ENCODE data around the gene MMP24OS. TPM values are rescaled to one million over a fixed set of nuclear protein-coding genes. Genes with fewer than 3 reads are reported as not detected.
"Not testable (repeated sequence)": the region's sequence is repeated elsewhere in the genome, so short reads cannot be mapped to it uniquely, and the experiment has no call there.

MMP24OS gene
- total RNA-seq, 1 experiment from 2014 or later, result 59.6 TPM

DNA sequence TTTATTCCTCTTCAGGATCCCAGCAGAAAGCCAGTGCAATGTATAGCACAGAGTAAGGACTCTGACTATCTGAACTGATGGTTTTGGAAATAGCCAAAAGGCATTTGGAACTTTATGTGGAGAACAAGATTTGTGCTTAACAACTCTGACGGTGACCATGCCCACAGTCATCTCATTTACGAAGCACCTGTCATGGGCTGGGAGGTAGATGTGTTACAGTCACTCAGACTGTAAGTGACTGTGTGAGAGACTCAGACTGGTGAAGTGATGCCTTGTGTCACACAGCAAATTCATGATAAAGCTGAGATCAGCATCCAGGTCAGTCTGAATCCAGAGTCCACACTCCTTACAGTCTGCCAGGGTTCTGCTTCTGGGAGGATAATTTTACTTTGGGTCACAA is 38.2 kb upstream of the MMP24OS start:
- Histone ChIP-seq H3K9me2 (ENCODE audit: insufficient read depth) (no peaks in the 10 kb centered on the region), H3K4me1 (ENCODE audit: control insufficient read depth in 1 of 2, insufficient read depth in 2 of 2, low read length in 2 of 2) (peaks cover 76 to 94% of the 10 kb centered on the region in 2 experiments), H3K27ac (ENCODE audit: low read depth, low read length) (no peak overlapping the region), H4K20me1 (ENCODE audit: insufficient read depth) (no peaks in the 10 kb centered on the region), H3K36me3 (ENCODE audit: control insufficient read depth in 1 of 2, insufficient read depth in 2 of 2, low read length in 2 of 2) (no peaks in the 10 kb centered on the region), H3K4me3 (replicated peaks in 1 of 2; ENCODE audit: low read depth in 1 of 2, low read length in 2 of 2) (no peak overlapping the region), H3K79me2 (ENCODE audit: insufficient read depth, low read length) (no peaks in the 10 kb centered on the region), H3K9me3 (ENCODE audit: control insufficient read depth in 1 of 2, insufficient read depth in 1 of 2, low read depth in 1 of 2, low read length in 2 of 2) (no peaks in the 10 kb centered on the region), H3K27me3 (ENCODE audit: insufficient read depth, low read length) (no peaks in the 10 kb centered on the region), H3K4me2 (ENCODE audit: low read length) (no peak overlapping the region), H3K9ac (ENCODE audit: low read length) (no peak overlapping the region), H2AFZ (ENCODE audit: low read depth, low read length, poor library complexity, severe bottlenecking) (no peak overlapping the region)
- CTCF ChIA-PET, result interaction anchor here (3.0 kb wide), 1 partner anchor 11 kb away, joined by 41 read pairs; no protein-coding TSS in a partner anchor
- POLR2A ChIA-PET, result no interaction called here
- TF ChIP-seq CEBPB (IDR thresholded peaks at IDR 0.05; ENCODE audit: low read depth), result no peak
- no peak for TF ChIP-seq JUND (IDR thresholded peaks at IDR 0.05)
- TF ChIP-seq YY1 (IDR thresholded peaks at IDR 0.05; ENCODE audit: extremely low read depth, insufficient replicate concordance, low read depth, low read length), result no peak
- no peak for TF ChIP-seq SIN3A (IDR thresholded peaks at IDR 0.05; ENCODE audit: low read depth)
- TF ChIP-seq RAD21 (IDR thresholded peaks at IDR 0.05; ENCODE audit: low read depth), result no peak
- no peak for TF ChIP-seq FOSL1 (IDR thresholded peaks at IDR 0.05; ENCODE audit: low read depth)
- TF ChIP-seq SP1 (IDR thresholded peaks at IDR 0.05; ENCODE audit: low read depth), result no peak
- TF ChIP-seq SRF (IDR thresholded peaks at IDR 0.05; ENCODE audit: low read depth), result no peak
- TF ChIP-seq, protein P1, sequence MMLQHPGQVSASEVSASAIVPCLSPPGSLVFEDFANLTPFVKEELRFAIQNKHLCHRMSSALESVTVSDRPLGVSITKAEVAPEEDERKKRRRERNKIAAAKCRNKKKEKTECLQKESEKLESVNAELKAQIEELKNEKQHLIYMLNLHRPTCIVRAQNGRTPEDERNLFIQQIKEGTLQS (IDR thresholded peaks at IDR 0.05), result no peak
- TF ChIP-seq POLR2AphosphoS5 (IDR thresholded peaks at IDR 0.05; ENCODE audit: low read depth, low read length), result no peak
- no peak for TF ChIP-seq EZH2 (IDR thresholded peaks at IDR 0.05)
- ATAC-seq, result no peak
- RAD21 ChIA-PET (ENCODE audit: low non-redundant PET in 1 of 2, low total read pairs in 2 of 2, uncharacterized antibody in 2 of 2, unreplicated experiment in 2 of 2), result no interaction called here
- intact Hi-C loops (cut with micrococcal nuclease), result no loop called here
- no TSS peak for BruUV-seq (replicated peaks)
- no peak for DNase-seq (ENCODE audit: low read depth, low spot score)

- intact Hi-C loops (cut with micrococcal nuclease); H3K36me3 ChIP-seq (ENCODE audit: control insufficient read depth in 1 of 2, insufficient read depth in 2 of 2, low read length in 2 of 2); H3K4me3 ChIP-seq (replicated peaks in 1 of 2; ENCODE audit: low read depth in 1 of 2, low read length in 2 of 2); BruUV-seq (replicated peaks); H4K20me1 ChIP-seq (ENCODE audit: insufficient read depth); H2AFZ ChIP-seq (ENCODE audit: low read depth, low read length, poor library complexity, severe bottlenecking); H3K27ac ChIP-seq (ENCODE audit: low read depth, low read length); DNase-seq (ENCODE audit: low read depth, low spot score); H3K79me2 ChIP-seq (ENCODE audit: insufficient read depth, low read length); H3K9me2 ChIP-seq (ENCODE audit: insufficient read depth); H3K27me3 ChIP-seq (ENCODE audit: insufficient read depth, low read length); H3K9ac ChIP-seq (ENCODE audit: low read length); POLR2A ChIA-PET; RAD21 ChIA-PET (ENCODE audit: low non-redundant PET in 1 of 2, low total read pairs in 2 of 2, uncharacterized antibody in 2 of 2, unreplicated experiment in 2 of 2); H3K9me3 ChIP-seq (ENCODE audit: control insufficient read depth in 1 of 2, insufficient read depth in 1 of 2, low read depth in 1 of 2, low read length in 2 of 2); ATAC-seq; H3K4me2 ChIP-seq (ENCODE audit: low read length): not testable (repeated sequence)
- peaks cover 75 to 94% of the 10 kb centered on the region in 2 experiments for H3K4me1 ChIP-seq (ENCODE audit: control insufficient read depth in 1 of 2, insufficient read depth in 2 of 2, low read length in 2 of 2)
- CTCF ChIA-PET, result interaction anchor here (1.3 kb wide), 1 partner anchor 11 kb away, joined by 3 read pairs; no protein-coding TSS in a partner anchor
Measured at GRCh38 chr20:35315632-35316020, 37.7 kb upstream of the MMP24OS start.

Data from HCT116 (cell line).